PC-3 (cell line): ENCODE data around the gene CYTH3.

Source experiments
- EZH2 ChIP-seq: fragments of 300-600 bp; sonication (generic); IDR thresholded peaks from one replicate; pipeline ENCODE4 v1.6.1; 2017; ENCODE audit warnings: antibody characterized with exemption, mild to moderate bottlenecking, low read length; ENCODE audit not compliant: unreplicated experiment
- EZH2phosphoT487 ChIP-seq: fragments of 300-600 bp; sonication (generic); IDR thresholded peaks from 2 replicates; pipeline ENCODE4 v1.6.1; 2018; ENCODE audit warnings: mild to moderate bottlenecking, antibody characterized with exemption, low read length, borderline replicate concordance
- TF ChIP-seq, protein P1 (sequence below): fragments of 300-600 bp; sonication (generic); conservative IDR thresholded peaks from 2 replicates; pipeline ENCODE4 v1.5.1; 2017; ENCODE audit warnings: antibody characterized with exemption, low read depth, mild to moderate bottlenecking, low read length

DNA sequence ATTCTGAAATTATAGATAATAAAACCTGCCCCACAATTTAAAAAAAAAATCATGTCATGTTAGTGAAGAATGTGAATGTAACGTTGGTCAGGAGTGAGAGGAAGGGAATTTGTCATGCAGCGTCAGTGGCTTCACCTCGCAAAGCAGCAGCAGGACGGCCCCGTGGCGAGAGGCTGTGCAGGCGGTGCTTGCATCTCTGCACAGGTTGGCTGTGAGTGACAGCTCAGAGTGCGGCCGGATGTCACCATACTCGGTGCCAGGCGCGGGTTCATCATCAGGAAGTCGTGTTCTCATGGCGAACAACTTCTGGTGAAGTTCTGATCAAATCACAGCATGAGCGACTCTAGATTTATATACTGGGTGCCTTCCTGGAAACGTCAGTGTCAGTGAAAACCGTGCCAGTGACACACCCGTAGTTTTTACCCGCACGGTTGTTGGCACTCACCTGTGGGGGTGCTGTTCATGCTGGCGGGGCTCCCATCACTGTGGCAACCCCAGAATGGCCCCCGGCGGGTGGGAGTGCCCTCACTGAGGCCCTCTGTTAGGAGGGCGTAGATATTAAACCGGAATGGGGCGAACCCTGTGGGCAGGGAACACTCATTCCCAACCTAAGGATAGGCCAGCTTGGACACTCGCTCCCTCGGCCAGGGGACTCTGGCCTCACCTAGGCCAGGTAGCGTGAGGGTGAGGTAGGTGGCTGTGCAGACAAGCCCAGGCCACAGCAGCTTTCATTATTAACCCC is 120.3 kb downstream of the CYTH3 start:
- TF ChIP-seq, protein P1, sequence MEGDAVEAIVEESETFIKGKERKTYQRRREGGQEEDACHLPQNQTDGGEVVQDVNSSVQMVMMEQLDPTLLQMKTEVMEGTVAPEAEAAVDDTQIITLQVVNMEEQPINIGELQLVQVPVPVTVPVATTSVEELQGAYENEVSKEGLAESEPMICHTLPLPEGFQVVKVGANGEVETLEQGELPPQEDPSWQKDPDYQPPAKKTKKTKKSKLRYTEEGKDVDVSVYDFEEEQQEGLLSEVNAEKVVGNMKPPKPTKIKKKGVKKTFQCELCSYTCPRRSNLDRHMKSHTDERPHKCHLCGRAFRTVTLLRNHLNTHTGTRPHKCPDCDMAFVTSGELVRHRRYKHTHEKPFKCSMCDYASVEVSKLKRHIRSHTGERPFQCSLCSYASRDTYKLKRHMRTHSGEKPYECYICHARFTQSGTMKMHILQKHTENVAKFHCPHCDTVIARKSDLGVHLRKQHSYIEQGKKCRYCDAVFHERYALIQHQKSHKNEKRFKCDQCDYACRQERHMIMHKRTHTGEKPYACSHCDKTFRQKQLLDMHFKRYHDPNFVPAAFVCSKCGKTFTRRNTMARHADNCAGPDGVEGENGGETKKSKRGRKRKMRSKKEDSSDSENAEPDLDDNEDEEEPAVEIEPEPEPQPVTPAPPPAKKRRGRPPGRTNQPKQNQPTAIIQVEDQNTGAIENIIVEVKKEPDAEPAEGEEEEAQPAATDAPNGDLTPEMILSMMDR, result no peak
- TF ChIP-seq EZH2 (no peak), EZH2phosphoT487 (no peak)
